MM.1S (cell line): ENCODE data around the gene PIGH.

Experiments used
- DNase-seq: peaks from one replicate; pipeline ENCODE4 v3.0.0-alpha.2; 2015
- H2AFZ ChIP-seq: fragments of 300-600 bp; sonication (generic); 2 replicates; pipeline ENCODE4 v1.6.0; 2016; ENCODE audit warnings: antibody characterized with exemption, low read length
- H3F3A ChIP-seq: fragments of 300-600 bp; sonication (generic); 2 replicates; pipeline ENCODE4 v1.6.1; 2016; ENCODE audit warnings: mild to moderate bottlenecking, antibody characterized with exemption, low read length, moderate library complexity, mixed read lengths; ENCODE audit not compliant: insufficient read depth
- H3K27ac ChIP-seq: fragments of 300-600 bp; sonication (generic); 2 replicates; pipeline ENCODE4 v1.5.1; 2016; ENCODE audit warnings: mild to moderate bottlenecking, low read length
- H3K27me3 ChIP-seq: fragments of 300-600 bp; sonication (generic); replicated peaks from 2 replicates; pipeline ENCODE4 v1.6.0; 2016; ENCODE audit warnings: low read length; ENCODE audit not compliant: insufficient read depth
- H3K36me3 ChIP-seq: fragments of 300-600 bp; sonication (generic); replicated peaks from 2 replicates; pipeline ENCODE4 v1.6.1; 2016; ENCODE audit warnings: mild to moderate bottlenecking, low read length, mixed read lengths; ENCODE audit not compliant: insufficient read depth
- H3K4me1 ChIP-seq: fragments of 300-600 bp; sonication (generic); 2 replicates; pipeline ENCODE4 v1.6.1; 2016; ENCODE audit warnings: low read length, mixed read lengths
- H3K4me2 ChIP-seq: fragments of 300-600 bp; sonication (generic); 2 replicates; pipeline ENCODE4 v1.6.0; 2016; ENCODE audit warnings: low read depth, low read length
- H3K4me3 ChIP-seq: fragments of 300-600 bp; sonication (generic); 2 replicates; pipeline ENCODE4 v1.5.1; 2016; ENCODE audit warnings: low read length, mixed read lengths
- H3K79me2 ChIP-seq: fragments of 300-600 bp; sonication (generic); 2 replicates; pipeline ENCODE4 v1.6.1; 2016; ENCODE audit warnings: mixed run types, low read length, mixed read lengths
- H3K9ac ChIP-seq: fragments of 300-600 bp; sonication (generic); 2 replicates; pipeline ENCODE4 v1.6.1; 2016; ENCODE audit warnings: low read length, mixed read lengths
- H3K9me2 ChIP-seq: fragments of 300-600 bp; sonication (generic); replicated peaks from 2 replicates; pipeline ENCODE4 v1.6.1; 2016; ENCODE audit warnings: mild to moderate bottlenecking, low read length, mixed read lengths; ENCODE audit not compliant: insufficient read depth
- H3K9me3 ChIP-seq: fragments of 300-600 bp; sonication (generic); replicated peaks from 2 replicates; pipeline ENCODE4 v1.6.1; 2016; ENCODE audit warnings: mild to moderate bottlenecking, low read length, mixed read lengths; ENCODE audit not compliant: insufficient read depth
- H4K20me1 ChIP-seq: fragments of 300-600 bp; sonication (generic); 2 replicates; pipeline ENCODE4 v1.6.1; 2016; ENCODE audit warnings: mild to moderate bottlenecking, low read length, moderate library complexity, mixed read lengths; ENCODE audit not compliant: insufficient read depth
- EZH2 ChIP-seq: fragments of 300-600 bp; sonication (generic); optimal IDR thresholded peaks from 2 replicates; pipeline ENCODE3; 2017; ENCODE audit warnings: low read depth, mild to moderate bottlenecking, antibody characterized with exemption, low read length, mixed read lengths
- EZH2phosphoT487 ChIP-seq: fragments of 300-600 bp; sonication (generic); IDR thresholded peaks from 2 replicates; pipeline ENCODE4 v1.6.1; 2018; ENCODE audit warnings: antibody characterized with exemption, low read length
- TF ChIP-seq, protein P1 (sequence below): fragments of 300-600 bp; sonication (generic); IDR thresholded peaks from 2 replicates; pipeline ENCODE4 v1.5.1; 2016; ENCODE audit warnings: antibody characterized with exemption, low read length, mixed read lengths

Gene PIGH

GRCh38 chr14:67571991-67572323, 28.1 kb downstream of the PIGH start:
- TF ChIP-seq, protein P1, sequence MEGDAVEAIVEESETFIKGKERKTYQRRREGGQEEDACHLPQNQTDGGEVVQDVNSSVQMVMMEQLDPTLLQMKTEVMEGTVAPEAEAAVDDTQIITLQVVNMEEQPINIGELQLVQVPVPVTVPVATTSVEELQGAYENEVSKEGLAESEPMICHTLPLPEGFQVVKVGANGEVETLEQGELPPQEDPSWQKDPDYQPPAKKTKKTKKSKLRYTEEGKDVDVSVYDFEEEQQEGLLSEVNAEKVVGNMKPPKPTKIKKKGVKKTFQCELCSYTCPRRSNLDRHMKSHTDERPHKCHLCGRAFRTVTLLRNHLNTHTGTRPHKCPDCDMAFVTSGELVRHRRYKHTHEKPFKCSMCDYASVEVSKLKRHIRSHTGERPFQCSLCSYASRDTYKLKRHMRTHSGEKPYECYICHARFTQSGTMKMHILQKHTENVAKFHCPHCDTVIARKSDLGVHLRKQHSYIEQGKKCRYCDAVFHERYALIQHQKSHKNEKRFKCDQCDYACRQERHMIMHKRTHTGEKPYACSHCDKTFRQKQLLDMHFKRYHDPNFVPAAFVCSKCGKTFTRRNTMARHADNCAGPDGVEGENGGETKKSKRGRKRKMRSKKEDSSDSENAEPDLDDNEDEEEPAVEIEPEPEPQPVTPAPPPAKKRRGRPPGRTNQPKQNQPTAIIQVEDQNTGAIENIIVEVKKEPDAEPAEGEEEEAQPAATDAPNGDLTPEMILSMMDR = no peak
- TF ChIP-seq EZH2phosphoT487 (no peak), EZH2 (no peak)
- DNase-seq = no peak
- H3K4me3 ChIP-seq = no peak overlapping the region
- H2AFZ ChIP-seq = no peak overlapping the region
- no peaks in the 10 kb centered on the region for H3K9me2 ChIP-seq
- H4K20me1 ChIP-seq = no peaks in the 10 kb centered on the region
- H3K79me2 ChIP-seq = no peaks in the 10 kb centered on the region
- H3K9me3 ChIP-seq = no peaks in the 10 kb centered on the region
- no peak overlapping the region for H3K4me2 ChIP-seq
- H3K9ac ChIP-seq = no peak overlapping the region
- H3K36me3 ChIP-seq = no peaks in the 10 kb centered on the region
- H3K27me3 ChIP-seq = no peaks in the 10 kb centered on the region
- H3F3A ChIP-seq = no peaks in the 10 kb centered on the region
- H3K27ac ChIP-seq = no peak overlapping the region
- H3K4me1 ChIP-seq = no peaks in the 10 kb centered on the region

DNA sequence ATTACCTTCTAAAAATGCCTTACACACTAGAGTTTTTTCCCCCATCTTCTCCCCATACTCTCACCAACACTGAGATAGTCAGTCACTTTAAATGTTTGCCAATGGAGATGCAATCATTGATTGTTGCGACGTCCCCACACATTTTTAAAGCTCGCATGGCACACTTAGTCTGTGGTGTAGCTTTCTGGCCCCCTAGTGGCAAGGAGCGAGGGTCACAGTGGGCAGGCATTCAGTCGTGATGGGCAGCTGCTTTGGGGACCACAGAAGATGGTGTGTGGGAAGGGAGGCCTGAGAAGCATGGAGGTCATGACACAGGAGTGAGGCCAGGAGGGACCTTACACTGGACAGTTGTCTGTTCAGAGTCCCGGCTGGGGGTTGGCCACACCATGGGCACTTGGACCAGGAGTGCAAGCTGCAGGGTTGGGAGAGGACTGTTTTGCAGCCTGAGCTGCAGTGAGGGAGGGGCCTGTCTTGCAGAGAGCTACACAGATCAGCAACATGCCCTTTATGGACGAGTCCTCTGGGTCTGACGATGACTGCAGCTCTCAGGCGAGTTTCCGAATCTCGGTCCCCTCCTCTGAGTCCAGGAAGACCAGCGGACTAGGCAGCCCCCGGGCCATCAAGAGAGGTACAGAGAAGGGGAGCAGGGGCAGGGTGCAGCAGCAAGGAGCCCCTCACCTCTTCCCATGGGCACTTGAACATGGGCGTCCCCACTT, 28.6 kb downstream of the PIGH start:
- H3K79me2 ChIP-seq = no peaks in the 10 kb centered on the region
- no peaks in the 10 kb centered on the region for H4K20me1 ChIP-seq
- H3K27ac ChIP-seq = no peak overlapping the region
- no peaks in the 10 kb centered on the region for H3K27me3 ChIP-seq
- no peak overlapping the region for H3K9ac ChIP-seq
- H2AFZ ChIP-seq = no peak overlapping the region
- H3K9me3 ChIP-seq = no peaks in the 10 kb centered on the region
- no peak overlapping the region for H3K4me2 ChIP-seq
- DNase-seq = peak; percentile 42
- TF ChIP-seq, protein P1 = peak; percentile 72
- TF ChIP-seq EZH2 = no peak
- H3K9me2 ChIP-seq = no peaks in the 10 kb centered on the region
- H3K4me1 ChIP-seq = no peaks in the 10 kb centered on the region
- no peaks in the 10 kb centered on the region for H3K36me3 ChIP-seq
- H3F3A ChIP-seq = no peaks in the 10 kb centered on the region
- H3K4me3 ChIP-seq = no peak overlapping the region

DNA sequence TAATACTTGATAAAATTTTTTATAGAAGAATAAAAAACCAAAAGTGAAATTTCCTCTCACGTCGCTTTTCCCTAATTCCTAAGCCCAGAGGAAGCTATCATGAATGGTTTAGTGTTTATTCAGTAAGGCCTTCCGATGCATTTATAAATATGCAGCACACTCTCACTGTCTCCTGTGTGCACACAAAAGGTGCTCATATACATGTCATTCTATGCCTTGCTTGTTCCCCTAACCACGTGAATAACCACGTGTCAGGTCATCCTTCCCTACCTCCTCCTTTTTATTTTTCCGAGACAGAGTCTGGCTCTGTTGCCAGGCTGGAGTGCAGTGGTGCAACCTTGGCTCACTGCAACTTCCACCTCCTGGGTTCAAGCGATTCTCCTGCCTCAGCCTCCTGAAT, 29.6 kb downstream of the PIGH start:
- no peaks in the 10 kb centered on the region for H3K4me1 ChIP-seq

More for the DNA sequence above, 29.6 kb downstream of the PIGH start:
- no peaks in the 10 kb centered on the region for H3K79me2 ChIP-seq
- H3K4me2 ChIP-seq = no peak overlapping the region
- H3K4me3 ChIP-seq = no peak overlapping the region
- no peak overlapping the region for H3K9ac ChIP-seq
- H3K27me3 ChIP-seq = no peaks in the 10 kb centered on the region
- TF ChIP-seq EZH2 = no peak
- TF ChIP-seq EZH2phosphoT487 = no peak
- TF ChIP-seq, protein P1 = no peak
- H3K27ac ChIP-seq = no peak overlapping the region
- H3K9me3 ChIP-seq = no peaks in the 10 kb centered on the region
- no peaks in the 10 kb centered on the region for H3F3A ChIP-seq
- H3K36me3 ChIP-seq = no peaks in the 10 kb centered on the region
- no peak overlapping the region for H2AFZ ChIP-seq
- no peaks in the 10 kb centered on the region for H3K9me2 ChIP-seq
- DNase-seq = no peak
- no peaks in the 10 kb centered on the region for H4K20me1 ChIP-seq
